Occipital lobe (tissue), 2 donors: ENCODE data around the gene CDC25A. TPM values are rescaled to one million over a fixed set of nuclear protein-coding genes. Genes with fewer than 3 reads are reported as not detected.
"Not testable (repeated sequence)": the region's sequence is repeated elsewhere in the genome, so short reads cannot be mapped to it uniquely, and the experiment has no call there.

Experiments used
- DNase-seq: peaks from one replicate; lab custom pipeline; 2025; lab: John Stamatoyannopoulos, UW
- total RNA-seq: library from RNA; depleted of rRNA; stranded (reverse); fragments of >200 nt; gene quantifications from one replicate; pipeline ENCODE4 v1.2.3, GENCODE V29; 2014

The CDC25A gene
- total RNA-seq: 3.7 TPM

- peak; percentile 94 for DNase-seq
Measured at GRCh38 chr3:48188266-48189201, at the start of gene CDC25A. Gene CDC25A (minus strand): TSS chr3:48188417. CDS start chr3:48187947, 470 bp downstream.

DNA sequence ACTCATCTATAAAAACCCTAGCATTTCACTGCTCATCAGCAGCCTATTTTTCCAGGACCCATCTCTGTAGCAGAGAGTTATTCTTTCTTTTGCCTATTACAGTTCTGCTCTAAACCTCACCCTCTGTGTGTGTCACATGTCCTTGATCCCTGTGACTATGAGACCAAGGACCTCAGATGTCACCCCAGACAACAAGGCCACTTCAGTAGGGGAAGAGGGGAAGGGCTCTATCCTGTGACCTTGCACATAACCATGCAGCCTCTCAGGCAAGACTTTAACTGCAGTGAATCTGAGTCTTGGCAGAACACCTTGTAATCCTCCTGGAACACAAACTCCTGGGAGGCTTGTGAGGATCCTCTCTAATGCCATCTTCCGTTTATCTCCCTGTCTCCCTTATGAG, 48.3 kb upstream of the CDC25A start:
- no peak for DNase-seq

GRCh38 chr3:48233542-48233941, 45.3 kb upstream of the CDC25A start:
- no peak for DNase-seq

GRCh38 chr3:48232734-48233133, 44.5 kb upstream of the CDC25A start:
- peak; percentile 76 for DNase-seq

GRCh38 chr3:48232232-48232631, 44.0 kb upstream of the CDC25A start:
- no peak for DNase-seq

GRCh38 chr3:48226939-48227338, 38.7 kb upstream of the CDC25A start:
- no peak for DNase-seq

DNA sequence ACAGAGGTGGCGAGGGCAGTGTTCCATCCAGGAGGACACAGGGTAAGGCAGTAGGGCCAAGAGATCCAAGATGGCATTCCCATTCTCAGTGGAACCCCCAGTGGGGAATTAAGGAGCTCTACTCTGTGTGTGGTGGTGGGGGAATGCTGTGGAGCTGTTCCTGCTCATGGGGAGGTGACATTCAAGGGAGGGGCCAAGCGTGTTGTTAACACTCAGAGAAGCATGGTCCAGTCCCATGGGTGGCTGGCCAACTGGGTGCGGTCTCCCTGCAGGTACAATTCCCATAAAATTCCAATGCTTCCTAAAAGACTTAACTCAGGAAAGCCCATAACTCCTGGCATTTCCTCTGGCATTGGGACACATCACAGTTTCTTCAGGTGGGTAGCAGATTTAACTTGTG, 37.4 kb upstream of the CDC25A start:
- DNase-seq: no peak

DNA sequence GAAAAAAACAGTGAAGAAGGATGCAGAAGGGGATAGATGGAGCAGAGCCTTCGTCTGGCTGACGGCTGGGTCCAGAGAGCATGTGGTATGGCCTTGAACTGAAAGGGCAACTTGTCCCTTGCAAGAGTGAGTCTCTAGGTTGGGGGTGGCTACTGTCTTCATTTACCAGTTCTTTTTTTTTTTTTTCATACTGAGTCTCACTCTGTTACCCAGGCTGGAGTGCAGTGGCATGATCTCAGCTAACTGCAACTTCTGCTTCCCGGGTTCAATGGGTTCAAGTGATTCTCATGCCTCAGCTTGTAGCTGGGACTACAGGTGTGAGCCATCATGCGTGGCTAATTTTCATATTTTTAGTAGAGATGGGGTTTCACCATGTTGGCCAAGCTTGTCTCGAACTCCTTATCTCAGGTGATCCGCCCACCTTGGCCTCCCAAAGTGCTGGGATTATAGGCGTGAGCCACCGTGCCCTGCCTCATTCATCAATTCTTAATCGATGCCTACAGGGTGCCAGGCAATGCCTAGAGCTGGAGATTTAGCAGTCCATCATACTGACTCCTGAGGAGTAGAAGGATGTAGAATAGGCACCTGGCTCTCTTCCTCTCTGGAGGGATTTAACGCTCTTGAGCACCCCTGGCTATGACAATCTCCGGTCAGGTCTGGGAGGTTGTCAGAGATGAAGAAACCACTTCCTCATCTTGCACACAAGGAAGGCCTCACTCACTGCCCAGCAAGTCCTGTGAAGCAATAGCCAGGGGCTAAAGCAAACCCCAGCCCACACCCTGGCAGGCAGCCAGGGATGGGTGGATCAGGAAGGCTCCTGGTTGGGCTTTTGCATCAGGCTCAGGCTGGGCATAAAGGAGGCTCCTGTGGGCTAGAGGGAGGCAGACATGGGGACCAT, 34.6 kb upstream of the CDC25A start, which contains the start of gene CAMP:
TSS of gene CAMP (plus strand) at position 880 of the 898 bp plus-strand sequence. CDS start at position 897, 17 bp downstream.
- peak; percentile 20 for DNase-seq

- no peak for DNase-seq
Measured at GRCh38 chr3:48220746-48221145, 32.5 kb upstream of the CDC25A start.

GRCh38 chr3:48219543-48219942, 31.3 kb upstream of the CDC25A start:
- no peak for DNase-seq

GRCh38 chr3:48218537-48218936, 30.3 kb upstream of the CDC25A start:
- DNase-seq: no peak

- no peak for DNase-seq
Measured at GRCh38 chr3:48217449-48217848, 29.2 kb upstream of the CDC25A start.

GRCh38 chr3:48215876-48216275, 27.7 kb upstream of the CDC25A start:
- no peak for DNase-seq

GRCh38 chr3:48215466-48215865, 27.2 kb upstream of the CDC25A start:
- DNase-seq: no peak

- DNase-seq: no peak
Measured at GRCh38 chr3:48215019-48215418, 26.8 kb upstream of the CDC25A start.

DNA sequence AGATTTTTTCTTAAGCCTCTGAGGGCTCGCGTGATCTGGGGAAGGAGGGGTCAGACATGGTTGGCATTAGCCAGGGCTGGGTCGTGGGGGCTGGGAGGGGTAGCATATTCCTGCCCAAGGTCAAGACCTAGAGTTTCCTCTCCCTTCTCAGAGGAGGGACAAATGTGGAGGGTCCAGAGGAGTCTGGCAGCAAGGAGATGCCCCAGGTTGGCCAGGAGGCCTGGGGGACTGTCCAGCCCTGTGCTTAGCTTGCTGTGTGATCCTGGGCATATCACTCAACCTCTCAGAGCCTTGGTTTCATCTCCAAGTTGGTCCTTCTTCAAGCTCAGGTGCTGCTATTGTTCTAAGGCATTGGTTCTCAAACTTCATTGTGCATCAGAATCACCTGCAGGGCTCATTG, 26.0 kb upstream of the CDC25A start:
- DNase-seq: no peak

- DNase-seq: not testable (repeated sequence)
Measured at GRCh38 chr3:48211776-48212175, 23.6 kb upstream of the CDC25A start.

- not testable (repeated sequence) for DNase-seq
Measured at GRCh38 chr3:48210534-48210933, 22.3 kb upstream of the CDC25A start.

- no peak for DNase-seq
Measured at GRCh38 chr3:48209445-48209844, 21.2 kb upstream of the CDC25A start.

DNA sequence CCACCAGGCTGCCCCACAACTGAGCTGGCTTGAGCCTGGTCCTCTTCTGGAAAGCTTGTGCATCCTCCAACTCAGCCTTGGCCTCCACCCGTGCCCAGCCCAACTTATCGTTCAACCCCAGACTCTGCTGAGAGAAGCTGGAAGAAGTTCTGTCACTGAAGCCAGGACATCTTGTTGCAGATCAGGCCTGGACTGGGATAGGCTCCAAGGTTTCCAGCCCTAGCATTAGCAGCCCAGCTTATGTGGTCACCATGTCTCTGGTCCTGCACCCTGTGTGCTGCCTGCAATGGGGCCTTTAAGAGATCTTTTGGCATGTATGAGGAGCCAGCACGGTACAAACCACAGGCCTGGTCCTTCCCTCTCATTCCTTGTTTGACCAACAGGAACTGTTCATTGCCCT, 19.9 kb upstream of the CDC25A start:
- no peak for DNase-seq

DNA sequence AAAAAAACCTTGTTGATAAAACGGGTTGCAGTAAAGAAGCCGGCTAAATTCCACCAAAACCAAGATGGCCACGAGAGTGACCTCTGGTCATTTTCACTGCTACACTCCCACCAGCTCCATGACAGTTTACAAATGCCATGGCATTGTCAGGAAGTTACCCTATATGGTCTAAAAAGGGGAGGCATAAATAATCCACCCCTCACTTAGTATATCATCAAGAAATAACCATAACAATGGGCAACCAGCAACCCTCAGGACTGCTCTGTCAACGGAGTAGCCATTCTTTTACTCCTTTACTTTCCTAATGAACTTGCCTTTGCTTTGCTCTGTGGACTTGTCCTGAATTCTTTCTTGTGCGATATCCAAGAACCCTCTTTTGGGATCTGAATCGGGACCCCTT, 14.4 kb upstream of the CDC25A start:
- no peak for DNase-seq

DNA sequence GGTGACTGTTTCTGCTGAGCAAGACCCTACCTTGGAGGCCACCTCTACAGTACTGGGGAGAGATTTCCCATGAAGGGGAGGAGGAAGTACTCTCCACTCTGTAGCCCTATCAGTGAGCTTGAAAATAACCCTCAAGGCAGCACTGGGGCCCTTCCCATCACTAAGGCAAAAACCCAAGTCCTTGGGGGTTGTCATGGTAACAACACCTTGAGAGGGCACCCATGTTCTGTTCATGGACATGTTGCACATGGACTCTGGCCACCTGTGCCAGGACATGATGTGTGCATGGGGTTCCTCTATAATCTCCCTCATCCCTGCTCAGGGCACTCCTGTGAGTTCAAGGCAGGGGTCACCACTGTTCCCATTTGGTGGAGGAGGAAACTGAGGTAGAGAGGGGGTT, 10.9 kb upstream of the CDC25A start:
- DNase-seq: no peak
